Measurements from ENCODE around the gene PHKA2. TPM values are rescaled to one million over a fixed set of nuclear protein-coding genes. Genes with fewer than 3 reads are reported as not detected.

The PHKA2 gene
- total and polyA plus RNA-seq, 2 experiments from 2014 or later, result 26.4 to 35.7 TPM

- no peaks in the 10 kb centered on the region for H3K79me2 ChIP-seq
- TF ChIP-seq EZH2phosphoT487 (IDR thresholded peaks at IDR 0.05; ENCODE audit: low read depth, severe bottlenecking, unreplicated experiment) (no peak), EZH2 (IDR thresholded peaks at IDR 0.05; ENCODE audit: borderline replicate concordance) (no peak)
- TF ChIP-seq, protein P1, sequence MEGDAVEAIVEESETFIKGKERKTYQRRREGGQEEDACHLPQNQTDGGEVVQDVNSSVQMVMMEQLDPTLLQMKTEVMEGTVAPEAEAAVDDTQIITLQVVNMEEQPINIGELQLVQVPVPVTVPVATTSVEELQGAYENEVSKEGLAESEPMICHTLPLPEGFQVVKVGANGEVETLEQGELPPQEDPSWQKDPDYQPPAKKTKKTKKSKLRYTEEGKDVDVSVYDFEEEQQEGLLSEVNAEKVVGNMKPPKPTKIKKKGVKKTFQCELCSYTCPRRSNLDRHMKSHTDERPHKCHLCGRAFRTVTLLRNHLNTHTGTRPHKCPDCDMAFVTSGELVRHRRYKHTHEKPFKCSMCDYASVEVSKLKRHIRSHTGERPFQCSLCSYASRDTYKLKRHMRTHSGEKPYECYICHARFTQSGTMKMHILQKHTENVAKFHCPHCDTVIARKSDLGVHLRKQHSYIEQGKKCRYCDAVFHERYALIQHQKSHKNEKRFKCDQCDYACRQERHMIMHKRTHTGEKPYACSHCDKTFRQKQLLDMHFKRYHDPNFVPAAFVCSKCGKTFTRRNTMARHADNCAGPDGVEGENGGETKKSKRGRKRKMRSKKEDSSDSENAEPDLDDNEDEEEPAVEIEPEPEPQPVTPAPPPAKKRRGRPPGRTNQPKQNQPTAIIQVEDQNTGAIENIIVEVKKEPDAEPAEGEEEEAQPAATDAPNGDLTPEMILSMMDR (IDR thresholded peaks at IDR 0.05; ENCODE audit: poor library complexity), result no peak
- H3K4me2 ChIP-seq, result no peak overlapping the region
- no peak overlapping the region for H2AFZ ChIP-seq
- DNase-seq (ENCODE audit: low spot score), result peak; percentile 1
- no peak overlapping the region for H3K4me3 ChIP-seq
- no peaks in the 10 kb centered on the region for H4K20me1 ChIP-seq (ENCODE audit: insufficient read depth, poor library complexity, severe bottlenecking)
- H3K9me2 ChIP-seq (replicated peaks; ENCODE audit: insufficient read depth), result no peaks in the 10 kb centered on the region
- H3K27me3 ChIP-seq, result no peaks in the 10 kb centered on the region
- H3K9me3 ChIP-seq (ENCODE audit: low read depth), result no peaks in the 10 kb centered on the region
- 92% methylated on average over 27 of the region's 27 CpGs for WGBS (ENCODE audit: low lambda C conversion rate, missing lambda C conversion rate)
- no peaks in the 10 kb centered on the region for H3K36me3 ChIP-seq (replicated peaks; ENCODE audit: insufficient read depth, low read depth)
- no peaks in the 10 kb centered on the region for H3K4me1 ChIP-seq (ENCODE audit: insufficient read depth)
- H3K27ac ChIP-seq, result no peak overlapping the region
Observed at GRCh38 chrX:18874560-18875255, 109.2 kb downstream of the PHKA2 start.

DNA sequence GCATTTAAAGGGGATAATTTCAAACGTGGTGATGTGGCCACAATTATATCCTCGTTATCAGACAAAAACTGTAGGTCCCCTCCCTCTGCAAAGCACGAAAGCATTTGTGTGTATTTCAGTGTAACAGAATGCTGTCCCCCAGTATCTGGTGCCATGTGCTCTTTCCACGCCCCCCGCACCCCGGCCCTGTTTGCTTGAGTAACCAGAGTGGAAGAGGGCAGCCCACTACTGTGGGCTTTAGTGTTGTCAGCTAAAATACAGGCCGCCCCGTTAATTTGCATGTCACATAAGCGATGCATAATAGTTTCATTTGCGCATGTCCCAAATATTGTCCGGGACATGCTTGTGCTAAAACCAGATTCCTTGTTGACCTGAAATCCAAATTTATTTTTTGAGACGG is 110.1 kb downstream of the PHKA2 start:
- no peak overlapping the region for H3K4me2 ChIP-seq
- H3K79me2 ChIP-seq, result no peaks in the 10 kb centered on the region
- H2AFZ ChIP-seq, result no peak overlapping the region
- peak; percentile 2 for DNase-seq (ENCODE audit: low spot score)
- H3K4me3 ChIP-seq, result no peak overlapping the region
- 87% methylated on average over 12 of the region's 12 CpGs for WGBS (ENCODE audit: low lambda C conversion rate, missing lambda C conversion rate)
- H4K20me1 ChIP-seq (ENCODE audit: insufficient read depth, poor library complexity, severe bottlenecking), result no peaks in the 10 kb centered on the region
- H3K27me3 ChIP-seq, result no peaks in the 10 kb centered on the region
- H3K9me3 ChIP-seq (ENCODE audit: low read depth), result no peaks in the 10 kb centered on the region
- H3K36me3 ChIP-seq (replicated peaks; ENCODE audit: insufficient read depth, low read depth), result no peaks in the 10 kb centered on the region
- TF ChIP-seq, protein P1 (IDR thresholded peaks at IDR 0.05; ENCODE audit: poor library complexity), result no peak
- TF ChIP-seq EZH2phosphoT487 (IDR thresholded peaks at IDR 0.05; ENCODE audit: low read depth, severe bottlenecking, unreplicated experiment), result no peak
- no peak for TF ChIP-seq EZH2 (IDR thresholded peaks at IDR 0.05; ENCODE audit: borderline replicate concordance)
- no peak overlapping the region for H3K27ac ChIP-seq
- no peaks in the 10 kb centered on the region for H3K9me2 ChIP-seq (replicated peaks; ENCODE audit: insufficient read depth)
- H3K4me1 ChIP-seq (ENCODE audit: insufficient read depth), result no peaks in the 10 kb centered on the region

DNA sequence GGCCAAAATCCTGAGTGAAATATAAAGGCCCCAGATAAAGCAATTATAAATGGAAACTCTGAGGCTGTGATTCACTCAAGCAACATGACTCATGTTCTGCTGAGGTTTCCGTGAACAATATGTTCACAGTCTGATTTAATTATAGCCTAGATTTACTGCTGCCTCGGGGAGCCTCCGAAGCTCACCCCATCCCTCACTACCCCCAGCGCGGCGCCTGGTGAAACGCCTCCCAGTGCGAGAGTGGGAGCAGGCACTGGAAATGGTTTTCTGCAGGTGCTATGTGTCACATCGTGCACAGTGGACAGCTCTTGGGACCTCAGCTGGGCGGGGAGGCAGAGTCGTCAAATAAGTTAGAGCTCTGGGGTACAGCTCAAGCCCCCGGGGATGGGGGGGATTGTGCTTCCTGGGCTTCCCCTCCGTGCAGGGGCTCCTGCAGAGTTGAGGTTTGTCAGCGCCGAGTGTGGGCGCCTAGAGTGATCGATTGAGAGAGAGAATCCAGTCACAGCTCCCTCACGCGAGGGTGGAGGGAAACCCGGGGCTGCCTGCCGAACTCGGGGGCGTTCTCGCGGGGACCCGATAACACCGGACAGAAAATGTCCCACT is 110.6 kb downstream of the PHKA2 start:
- Histone ChIP-seq H3K79me2 (no peaks in the 10 kb centered on the region), H3K9me2 (replicated peaks; ENCODE audit: insufficient read depth) (no peaks in the 10 kb centered on the region), H3K4me1 (ENCODE audit: insufficient read depth) (no peaks in the 10 kb centered on the region), H3K4me2 (no peak overlapping the region), H3K27ac (peak overlapping the region; percentile 59), H4K20me1 (ENCODE audit: insufficient read depth, poor library complexity, severe bottlenecking) (no peaks in the 10 kb centered on the region), H3K27me3 (no peaks in the 10 kb centered on the region), H3K4me3 (no peak overlapping the region), H2AFZ (no peak overlapping the region), H3K9me3 (ENCODE audit: low read depth) (no peaks in the 10 kb centered on the region), H3K36me3 (replicated peaks; ENCODE audit: insufficient read depth, low read depth) (no peaks in the 10 kb centered on the region)
- TF ChIP-seq EZH2 (IDR thresholded peaks at IDR 0.05; ENCODE audit: borderline replicate concordance), result no peak
- TF ChIP-seq, protein P1 (IDR thresholded peaks at IDR 0.05; ENCODE audit: poor library complexity), result no peak
- TF ChIP-seq EZH2phosphoT487 (IDR thresholded peaks at IDR 0.05; ENCODE audit: low read depth, severe bottlenecking, unreplicated experiment), result no peak
- no peak for DNase-seq (ENCODE audit: low spot score)
- WGBS (ENCODE audit: low lambda C conversion rate, missing lambda C conversion rate), result 85% methylated on average over 27 of the region's 27 CpGs
